DMS79 (cell line): ENCODE results near the gene ZNF14.
"Not testable (repeated sequence)": the region's sequence is repeated elsewhere in the genome, so short reads cannot be mapped to it uniquely, and the experiment has no call there.

Experiments used
- DNase-seq: peaks from one replicate; lab custom pipeline; 2025; lab: John Stamatoyannopoulos, UW

The ZNF14 gene

GRCh38 chr19:19687090-19687489 lies 45.8 kb downstream of the ZNF14 start:
- no peak for DNase-seq

- no peak for DNase-seq
Observed at GRCh38 chr19:19686580-19686979, 46.3 kb downstream of the ZNF14 start.

GRCh38 chr19:19686119-19686518 lies 46.8 kb downstream of the ZNF14 start:
- not testable (repeated sequence) for DNase-seq

GRCh38 chr19:19679176-19680073 lies 53.5 kb downstream of the ZNF14 start:
- DNase-seq: no peak

GRCh38 chr19:19677579-19677978 lies 55.3 kb downstream of the ZNF14 start:
- DNase-seq: no peak

- no peak for DNase-seq
Observed at GRCh38 chr19:19674315-19674714, 58.6 kb downstream of the ZNF14 start.

GRCh38 chr19:19672816-19673215 lies 60.1 kb downstream of the ZNF14 start:
- no peak for DNase-seq

- DNase-seq: no peak
Observed at GRCh38 chr19:19670070-19670551, 62.8 kb downstream of the ZNF14 start.

GRCh38 chr19:19668230-19669012 lies 64.5 kb downstream of the ZNF14 start, which contains the start of gene ZNF101:
ZNF101 (plus strand) TSS chr19:19668839; CDS start chr19:19668964, 125 bp downstream.
- DNase-seq: peak; percentile 81

GRCh38 chr19:19665420-19665948 lies 67.4 kb downstream of the ZNF14 start:
- DNase-seq: not testable (repeated sequence)

- DNase-seq: peak; percentile 99
Observed at GRCh38 chr19:19663256-19664120, 69.4 kb downstream of the ZNF14 start, which contains the start of gene ATP13A1. ATP13A1 (minus strand) TSS chr19:19663676; CDS start chr19:19663666, 10 bp downstream.

- DNase-seq: peak; percentile 16
Observed at GRCh38 chr19:19662871-19663255, 70.0 kb downstream of the ZNF14 start.

GRCh38 chr19:19662344-19662743 lies 70.6 kb downstream of the ZNF14 start:
- no peak for DNase-seq

- no peak for DNase-seq
Observed at GRCh38 chr19:19661675-19662251, 71.1 kb downstream of the ZNF14 start.

GRCh38 chr19:19661141-19661674 lies 71.7 kb downstream of the ZNF14 start:
- DNase-seq: no peak
